Central memory CD4-positive, alpha-beta T cell (primary cell): Measurements from ENCODE around the gene IFT57.
A peak's percentile ranks its signal among the peaks of the same experiment; 100 is the strongest.
"Not testable (repeated sequence)": the region's sequence is repeated elsewhere in the genome, so short reads cannot be mapped to it uniquely, and the experiment has no call there.

Experiments used
- DNase-seq: peaks from one replicate; pipeline ENCODE4 v3.0.0; 2022

Gene IFT57

GRCh38 chr3:108158251-108158650 lies 64.0 kb downstream of the IFT57 start:
- no peak for DNase-seq

GRCh38 chr3:108157273-108157672 lies 65.0 kb downstream of the IFT57 start:
- no peak for DNase-seq

- no peak for DNase-seq
Measured at GRCh38 chr3:108156312-108156853, 65.8 kb downstream of the IFT57 start.

GRCh38 chr3:108155642-108156041 lies 66.6 kb downstream of the IFT57 start:
- not testable (repeated sequence) for DNase-seq

GRCh38 chr3:108153451-108153981 lies 68.7 kb downstream of the IFT57 start:
- DNase-seq: peak; percentile 40

GRCh38 chr3:108152274-108152673 lies 70.0 kb downstream of the IFT57 start:
- no peak for DNase-seq

GRCh38 chr3:108150200-108150599 lies 72.0 kb downstream of the IFT57 start:
- DNase-seq: no peak

GRCh38 chr3:108146139-108146538 lies 76.1 kb downstream of the IFT57 start:
- DNase-seq: no peak

- no peak for DNase-seq
Measured at GRCh38 chr3:108145578-108145977, 76.6 kb downstream of the IFT57 start.

GRCh38 chr3:108137460-108137814 lies 84.8 kb downstream of the IFT57 start:
- no peak for DNase-seq

GRCh38 chr3:108136561-108137459 lies 85.4 kb downstream of the IFT57 start:
- no peak for DNase-seq

- DNase-seq: no peak
Measured at GRCh38 chr3:108134555-108134880, 87.7 kb downstream of the IFT57 start.

GRCh38 chr3:108133858-108134554 lies 88.2 kb downstream of the IFT57 start:
- DNase-seq: no peak

GRCh38 chr3:108133048-108133369 lies 89.2 kb downstream of the IFT57 start:
- no peak for DNase-seq

- DNase-seq: no peak
Measured at GRCh38 chr3:108131475-108132134, 90.6 kb downstream of the IFT57 start.

GRCh38 chr3:108130701-108131474 lies 91.3 kb downstream of the IFT57 start:
- no peak for DNase-seq

GRCh38 chr3:108130236-108130635 lies 92.0 kb downstream of the IFT57 start:
- no peak for DNase-seq

- DNase-seq: peak; percentile 79
Measured at GRCh38 chr3:108127301-108127988, 94.8 kb downstream of the IFT57 start.

- DNase-seq: no peak
Measured at GRCh38 chr3:108126348-108126747, 95.9 kb downstream of the IFT57 start.

GRCh38 chr3:108125550-108126071 lies 96.6 kb downstream of the IFT57 start:
- DNase-seq: peak; percentile 80

GRCh38 chr3:108125153-108125543 lies 97.1 kb downstream of the IFT57 start:
- no peak for DNase-seq
